Ishikawa (cell line): ENCODE data around the gene KCNN3.

Source experiments
- CEBPB ChIP-seq: IDR thresholded peaks from 2 replicates; pipeline ENCODE4 v1.6.1; 2012
- CREB1 ChIP-seq: IDR thresholded peaks from 2 replicates; pipeline ENCODE4 v1.6.1; 2012; ENCODE audit warnings: low read depth
- EP300 ChIP-seq: IDR thresholded peaks from 2 replicates; pipeline ENCODE4 v1.6.1; 2012; ENCODE audit warnings: borderline replicate concordance
- FOXM1 ChIP-seq: IDR thresholded peaks from 2 replicates; pipeline ENCODE4 v1.6.1; 2012; ENCODE audit warnings: low read depth, borderline replicate concordance
- MAX ChIP-seq: IDR thresholded peaks from 2 replicates; pipeline ENCODE4 v1.6.1; 2012
- RAD21 ChIP-seq: IDR thresholded peaks from 2 replicates; pipeline ENCODE4 v1.6.1; 2012; ENCODE audit warnings: low read depth
- REST ChIP-seq: IDR thresholded peaks from 2 replicates; pipeline ENCODE4 v1.6.1; 2012; ENCODE audit warnings: low read depth, mild to moderate bottlenecking
- TCF12 ChIP-seq: IDR thresholded peaks from 2 replicates; pipeline ENCODE4 v1.6.1; 2012; ENCODE audit warnings: low read depth
- YY1 ChIP-seq: IDR thresholded peaks from 2 replicates; pipeline ENCODE4 v1.6.1; 2012; ENCODE audit warnings: low read depth

- no peak for TF ChIP-seq EP300
- TF ChIP-seq REST, result no peak
- TF ChIP-seq TCF12, result no peak
- no peak for TF ChIP-seq CREB1
- no peak for TF ChIP-seq YY1
- TF ChIP-seq RAD21, result no peak
- no peak for TF ChIP-seq CEBPB
- no peak for TF ChIP-seq FOXM1
- TF ChIP-seq MAX, result no peak
Observed at GRCh38 chr1:154911691-154912550, 41.8 kb upstream of the KCNN3 start.
